Thyroid gland (tissue), 4 donors: ENCODE data around the gene DFFA.
"Not testable (repeated sequence)": the region's sequence is repeated elsewhere in the genome, so short reads cannot be mapped to it uniquely, and the experiment has no call there.

Experiments used
- CTCF ChIP-seq, 6 experiments: fragments of 200-600 bp in 3 of 6; fragments of 450-650 bp in 3 of 6; sonication (generic) in 3 of 6; IDR thresholded peaks; one replicate each; pipeline ENCODE4 v1.5.1; 2016 to 2019; ENCODE audit warnings: antibody characterized with exemption in 6 of 6, mild to moderate bottlenecking in 2 of 6, inconsistent platforms in 1 of 6, moderate library complexity in 1 of 6
- POLR2A ChIP-seq, 2 donors: fragments of 450-650 bp; IDR thresholded peaks; one replicate each; pipeline ENCODE4 v1.6.1; 2017; ENCODE audit warnings: antibody characterized with exemption in 2 of 2, mild to moderate bottlenecking in 2 of 2, moderate library complexity in 1 of 2

- not testable (repeated sequence) for TF ChIP-seq CTCF, POLR2A (IDR thresholded peaks at IDR 0.05)
Observed at GRCh38 chr1:10415967-10416366, 56.4 kb downstream of the DFFA start.
